Endothelial cell of umbilical vein (primary cell): Measurements from ENCODE around the gene IMPG2. TPM values are rescaled to one million over a fixed set of nuclear protein-coding genes. Genes with fewer than 3 reads are reported as not detected.

Experiments
- BruUV-seq: library from RNA; stranded (reverse); fragments of 400-500 nt; replicated peaks from 2 replicates; lab custom pipeline; 2021; lab: Mats Ljungman, UMichigan
- CTCF ChIA-PET: fragments of 300-600, 350-600 bp; sonication (Branson Sonifier 250); formaldehyde crosslinking; loops from one replicate; lab custom pipeline; 2021; ENCODE audit warnings: antibody characterized with exemption, inconsistent platforms; lab: Charles Lee
- POLR2A ChIA-PET: fragments of 300-600, 350-600 bp; sonication (Branson Sonifier 250); formaldehyde crosslinking; loops from one replicate; lab custom pipeline; 2021; ENCODE audit warnings: antibody characterized with exemption, inconsistent platforms; lab: Charles Lee
- DNase-seq: peaks from one replicate; pipeline ENCODE4 v3.0.0-alpha.2; 2011; ENCODE audit warnings: low read depth, low spot score
- FAIRE-seq: peaks from 2 replicates; lab custom pipeline; 2011; peaks lifted over from hg19 to GRCh38; lab: Jason Lieb, UNC
- H2AFZ ChIP-seq: 2 replicates; pipeline ENCODE4 v1.6.0; 2012; ENCODE audit warnings: low read depth, low read length, control low read depth, inconsistent platforms
- H3K27ac ChIP-seq: 2 replicates; pipeline ENCODE4 v1.5.1; 2011; ENCODE audit warnings: low read depth, mild to moderate bottlenecking, control low read depth, low read length, moderate library complexity; ENCODE audit not compliant: insufficient read depth
- H3K27me3 ChIP-seq, 2 experiments: 2 replicates each; pipeline versions ENCODE4 v1.6.0 to v1.6.1; 2011; ENCODE audit warnings: low read length in 2 of 2, mixed read lengths in 1 of 2; ENCODE audit not compliant: control insufficient read depth in 2 of 2, insufficient read depth in 2 of 2
- H3K36me3 ChIP-seq, 2 experiments: 2 replicates in 1 of 2; 3 replicates in 1 of 2; pipeline ENCODE4 v1.5.1; 2011; ENCODE audit warnings: low read length in 2 of 2, mild to moderate bottlenecking in 1 of 2, moderate library complexity in 1 of 2; ENCODE audit not compliant: control insufficient read depth in 2 of 2, insufficient read depth in 2 of 2; ENCODE audit errors: extremely low read depth in 1 of 2
- H3K4me1 ChIP-seq: 3 replicates; pipeline ENCODE4 v1.5.1; 2011; ENCODE audit warnings: mild to moderate bottlenecking, low read length; ENCODE audit not compliant: control insufficient read depth, insufficient read depth; ENCODE audit errors: extremely low read depth
- H3K4me2 ChIP-seq: 2 replicates; pipeline ENCODE4 v1.6.1; 2011; ENCODE audit warnings: low read length, control low read depth, mixed read lengths; ENCODE audit not compliant: insufficient read depth
- H3K4me3 ChIP-seq, 3 experiments: fragments of 200-600 bp in 1 of 3; sonication (generic), shearing (Covaris generic) in 1 of 3; replicated peaks in 1 of 3; 2 replicates each; pipeline ENCODE4 v1.5.1; 2011 to 2016; ENCODE audit warnings: control low read depth in 3 of 3, low read length in 3 of 3, mild to moderate bottlenecking in 2 of 3, inconsistent platforms in 1 of 3, low read depth in 1 of 3, moderate library complexity in 1 of 3; ENCODE audit not compliant: insufficient read depth in 1 of 3
- H3K79me2 ChIP-seq: 2 replicates; pipeline ENCODE4 v1.6.0; 2012; ENCODE audit warnings: low read length, inconsistent platforms; ENCODE audit not compliant: control insufficient read depth, insufficient read depth
- H3K9ac ChIP-seq: replicated peaks from 2 replicates; pipeline ENCODE3; 2011; ENCODE audit warnings: low read length, control low read depth; ENCODE audit not compliant: insufficient read depth; ENCODE audit errors: extremely low read depth
- H3K9me1 ChIP-seq: replicated peaks from 3 replicates; pipeline ENCODE4 v1.6.0; 2011; ENCODE audit warnings: mild to moderate bottlenecking, low read length; ENCODE audit not compliant: control insufficient read depth, insufficient read depth; ENCODE audit errors: extremely low read depth
- H3K9me3 ChIP-seq: replicated peaks from 2 replicates; pipeline ENCODE4 v1.5.1; 2012; ENCODE audit warnings: low read length, inconsistent platforms; ENCODE audit not compliant: control insufficient read depth, insufficient read depth
- H4K20me1 ChIP-seq: replicated peaks from 2 replicates; pipeline ENCODE3; 2011; ENCODE audit warnings: mild to moderate bottlenecking, low read length; ENCODE audit not compliant: control insufficient read depth, insufficient read depth; ENCODE audit errors: extremely low read depth
- CTCF ChIP-seq, 2 donors: IDR thresholded peaks; 1 replicate in 1 of 2; 2 replicates in 1 of 2; pipeline ENCODE4 v1.5.1; 2011; ENCODE audit warnings: low read length in 2 of 2, mild to moderate bottlenecking in 2 of 2, moderate library complexity in 2 of 2, control low read depth in 1 of 2, inconsistent platforms in 1 of 2, low read depth in 1 of 2; ENCODE audit not compliant: insufficient read depth in 1 of 2; ENCODE audit errors: extremely low read depth in 1 of 2
- EZH2 ChIP-seq: IDR thresholded peaks from 2 replicates; pipeline ENCODE4 v1.6.1; 2012; ENCODE audit warnings: borderline replicate concordance, low read depth, mild to moderate bottlenecking, moderate library complexity, low read length, inconsistent platforms; ENCODE audit not compliant: severe bottlenecking
- JUN ChIP-seq: IDR thresholded peaks from 2 replicates; pipeline ENCODE4 v1.6.1; 2011; ENCODE audit warnings: borderline replicate concordance, low read depth; ENCODE audit not compliant: insufficient read length, insufficient read depth
- MYC ChIP-seq: IDR thresholded peaks from one replicate; pipeline ENCODE4 v1.6.1; 2011; ENCODE audit warnings: mild to moderate bottlenecking, low read depth, low read length
- POLR2A ChIP-seq: IDR thresholded peaks from 2 replicates; pipeline ENCODE4 v1.6.1; 2012; ENCODE audit warnings: low read depth, mild to moderate bottlenecking, control low read depth, low read length
- POLR2AphosphoS5 ChIP-seq: IDR thresholded peaks from 2 replicates; pipeline ENCODE4 v1.6.1; 2012; ENCODE audit warnings: low read depth, mild to moderate bottlenecking, control low read depth, low read length, moderate library complexity; ENCODE audit not compliant: insufficient read depth
- dilution Hi-C: fragments of 300-500 bp; cut with MboI; formaldehyde crosslinking; loops from one replicate; pipeline ENCODE4 v1.15.0; 2019; ENCODE audit warnings: low sequenced_read_pairs; ENCODE audit not compliant: extremely low pct_ligation_motif_present
- intact Hi-C: fragments of 100-400 bp; cut with micrococcal nuclease; formaldehyde crosslinking; loops from one replicate; pipeline ENCODE4 v1.10.0; 2022
- polyA plus RNA-seq, 4 experiments: library from polyadenylated mRNA; depleted of rRNA in 3 of 4; stranded (reverse) in 3 of 4; unstranded in 1 of 4; fragments of >200 nt; gene quantifications; 2 replicates each; pipeline versions ENCODE4 v1.2.1 to v1.2.3, GENCODE V29; 2011 to 2012; ENCODE audit warnings: missing spikeins in 1 of 4
- total RNA-seq: library from RNA; stranded (reverse); gene quantifications from 2 replicates; pipeline ENCODE4 v1.2.3, GENCODE V29; 2021
- TF ChIP-seq, protein P1 (sequence below): IDR thresholded peaks from 2 replicates; pipeline ENCODE4 v1.6.1; 2011; ENCODE audit not compliant: insufficient read depth, insufficient read length

The IMPG2 gene
- total and polyA plus RNA-seq, 2 donors (not counting 3 experiments of a cell fraction or from before 2014, with no cell fraction given), result 0.39 to 0.71 TPM

- Histone ChIP-seq H3K27me3 (no peaks in the 10 kb centered on the region), H3K9me1 (no peaks in the 10 kb centered on the region), H3K4me3 (no peak overlapping the region), H3K9me3 (no peaks in the 10 kb centered on the region), H3K79me2 (no peaks in the 10 kb centered on the region), H4K20me1 (no peaks in the 10 kb centered on the region), H3K27ac (no peak overlapping the region), H2AFZ (no peak overlapping the region), H3K9ac (no peak overlapping the region), H3K4me1 (no peaks in the 10 kb centered on the region), H3K36me3 (no peaks in the 10 kb centered on the region), H3K4me2 (no peak overlapping the region)
- dilution Hi-C loops (no loop called here), intact Hi-C loops (no loop called here)
- DNase-seq (no peak), FAIRE-seq (no peak)
- TF ChIP-seq EZH2 (no peak), POLR2AphosphoS5 (no peak), POLR2A (no peak), CTCF (IDR thresholded peaks at IDR 0.05; ENCODE audit: extremely low read depth in 1 of 2, insufficient read depth in 1 of 2, low read depth in 1 of 2, low read length in 2 of 2) (no peak), JUN (no peak), MYC (no peak)
- TF ChIP-seq, protein P1, sequence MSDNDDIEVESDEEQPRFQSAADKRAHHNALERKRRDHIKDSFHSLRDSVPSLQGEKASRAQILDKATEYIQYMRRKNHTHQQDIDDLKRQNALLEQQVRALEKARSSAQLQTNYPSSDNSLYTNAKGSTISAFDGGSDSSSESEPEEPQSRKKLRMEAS, result no peak
- BruUV-seq, result no TSS peak
- CTCF ChIA-PET, result no interaction called here
- POLR2A ChIA-PET, result no interaction called here
Measured at GRCh38 chr3:101255441-101255840, 64.9 kb downstream of the IMPG2 start.
